ACC112 (cell line): ENCODE data around the gene AP1S2.

Experiments used
- H2AFZ ChIP-seq: fragments of 200-600 bp; sonication (generic); one replicate; pipeline ENCODE4 v1.6.0; 2017; ENCODE audit warnings: antibody characterized with exemption, low read length; ENCODE audit not compliant: unreplicated experiment
- H3K27ac ChIP-seq: fragments of 200-600 bp; sonication (generic); 2 replicates; pipeline ENCODE4 v1.5.1; 2014; ENCODE audit warnings: low read depth, mild to moderate bottlenecking, antibody characterized with exemption, low read length, moderate library complexity
- H3K27me3 ChIP-seq: fragments of 200-600 bp; sonication (generic); 2 replicates; pipeline ENCODE4 v1.6.1; 2014; ENCODE audit warnings: mild to moderate bottlenecking, antibody characterized with exemption, low read length, moderate library complexity, mixed read lengths; ENCODE audit not compliant: insufficient read depth
- H3K36me3 ChIP-seq: fragments of 200-600 bp; sonication (generic); 2 replicates; pipeline ENCODE4 v1.6.1; 2016; ENCODE audit warnings: mild to moderate bottlenecking, antibody characterized with exemption, low read length, moderate library complexity, mixed read lengths; ENCODE audit not compliant: insufficient read depth
- H3K4me1 ChIP-seq: fragments of 200-600 bp; sonication (generic); one replicate; pipeline ENCODE4 v1.6.1; 2016; ENCODE audit warnings: low read length, mixed read lengths; ENCODE audit not compliant: insufficient read depth, unreplicated experiment, control insufficient read depth
- H3K4me3 ChIP-seq: fragments of 200-600 bp; sonication (generic); 2 replicates; pipeline ENCODE4 v1.5.1; 2014; ENCODE audit warnings: mild to moderate bottlenecking, low read depth, low read length
- H3K79me2 ChIP-seq: fragments of 200-600 bp; sonication (generic); one replicate; pipeline ENCODE4 v1.6.0; 2016; ENCODE audit warnings: low read length; ENCODE audit not compliant: control insufficient read depth, unreplicated experiment, insufficient read depth

AP1S2 gene

DNA sequence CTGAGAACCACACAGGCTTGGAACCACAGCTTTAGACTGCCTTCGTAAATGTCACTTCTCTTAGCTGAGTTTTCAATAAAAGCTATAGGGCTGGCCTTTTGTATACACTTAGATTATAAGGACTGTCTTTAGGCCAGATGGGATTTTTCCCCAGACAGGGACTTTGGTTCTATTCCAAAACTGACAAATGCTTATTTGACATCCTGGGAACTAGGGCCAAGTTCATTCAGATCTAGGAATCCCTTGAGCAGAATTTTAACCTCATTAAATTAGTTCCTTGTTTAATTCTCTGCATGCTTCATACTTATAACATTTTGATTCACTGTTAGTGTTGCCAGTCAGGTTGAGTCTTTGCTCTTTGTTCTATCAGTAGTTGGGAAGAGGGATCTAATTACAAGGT, 41.2 kb downstream of the AP1S2 start:
- H3K79me2 ChIP-seq, result peaks cover 2% of the 10 kb centered on the region
- H3K36me3 ChIP-seq, result peaks cover 19% of the 10 kb centered on the region
- no peak overlapping the region for H3K4me3 ChIP-seq
- no peaks in the 10 kb centered on the region for H3K4me1 ChIP-seq
- no peaks in the 10 kb centered on the region for H3K27me3 ChIP-seq
- H2AFZ ChIP-seq, result no peak overlapping the region
- H3K27ac ChIP-seq, result no peak overlapping the region

DNA sequence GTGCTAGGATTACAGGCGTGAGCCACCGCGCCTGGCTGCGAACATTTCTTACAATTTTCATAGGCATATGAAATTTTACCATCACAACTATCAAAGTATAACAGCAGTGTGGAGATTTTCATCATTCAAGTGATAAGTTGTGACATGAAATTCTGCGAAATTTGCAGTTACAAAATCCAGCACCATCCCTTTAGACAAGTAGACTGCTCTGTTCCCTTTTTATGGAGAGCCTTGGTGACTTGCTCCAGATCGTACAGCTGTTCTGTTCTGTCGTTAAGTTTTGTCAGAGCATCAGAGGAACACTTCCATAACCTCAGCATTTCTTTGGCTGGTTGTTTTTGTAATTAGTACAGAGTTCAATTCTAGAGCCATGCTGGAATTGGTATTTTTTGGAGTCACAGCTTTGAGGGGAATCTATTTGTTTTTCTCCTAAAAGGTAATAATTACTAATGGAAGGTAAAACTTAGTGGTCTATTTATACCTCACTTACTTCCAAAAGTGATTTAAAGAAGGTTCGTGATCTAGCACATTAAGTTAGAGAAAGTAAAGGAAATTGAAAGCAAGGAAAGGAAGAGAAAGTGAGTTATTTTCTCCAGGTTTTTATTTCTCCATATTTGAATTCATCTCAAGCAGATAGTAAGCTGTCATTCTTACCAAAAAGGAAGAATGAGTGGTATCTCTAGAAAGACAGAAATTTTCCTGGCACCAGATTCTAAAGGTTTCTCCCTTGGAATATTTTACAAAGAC, 42.2 kb downstream of the AP1S2 start:
- Histone ChIP-seq H3K36me3 (peaks cover 19% of the 10 kb centered on the region), H3K27me3 (no peaks in the 10 kb centered on the region)

DNA sequence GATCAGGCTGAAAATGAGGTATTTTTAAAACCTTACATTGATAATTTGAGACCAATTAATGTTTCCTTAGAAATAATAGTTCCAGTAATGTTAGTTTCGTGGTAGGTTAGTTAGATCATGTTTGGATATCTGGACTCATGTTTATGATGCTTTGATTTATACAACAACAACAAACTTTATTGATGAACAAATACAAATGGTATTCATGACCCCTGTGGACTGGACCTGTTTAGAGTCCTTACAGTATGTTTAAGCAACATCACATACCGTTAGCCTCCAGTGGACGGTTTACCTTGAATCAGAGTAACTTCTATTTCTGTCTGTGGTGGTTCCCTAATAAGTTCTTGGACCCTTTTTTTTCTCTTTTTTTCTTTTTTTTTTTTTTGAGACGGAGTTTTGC, 46.4 kb downstream of the AP1S2 start:
- H3K36me3 ChIP-seq, result peaks cover 19% of the 10 kb centered on the region
- no peak overlapping the region for H3K27ac ChIP-seq
- no peak overlapping the region for H2AFZ ChIP-seq
- peaks cover under 1% of the 10 kb centered on the region for H3K79me2 ChIP-seq
- no peaks in the 10 kb centered on the region for H3K4me1 ChIP-seq
- no peaks in the 10 kb centered on the region for H3K27me3 ChIP-seq
- H3K4me3 ChIP-seq, result no peak overlapping the region

More for the DNA sequence above, 42.2 kb downstream of the AP1S2 start:
- Histone ChIP-seq H3K4me1 (no peaks in the 10 kb centered on the region), H3K27ac (no peak overlapping the region), H3K4me3 (no peak overlapping the region), H3K79me2 (peaks cover 2% of the 10 kb centered on the region), H2AFZ (no peak overlapping the region)

DNA sequence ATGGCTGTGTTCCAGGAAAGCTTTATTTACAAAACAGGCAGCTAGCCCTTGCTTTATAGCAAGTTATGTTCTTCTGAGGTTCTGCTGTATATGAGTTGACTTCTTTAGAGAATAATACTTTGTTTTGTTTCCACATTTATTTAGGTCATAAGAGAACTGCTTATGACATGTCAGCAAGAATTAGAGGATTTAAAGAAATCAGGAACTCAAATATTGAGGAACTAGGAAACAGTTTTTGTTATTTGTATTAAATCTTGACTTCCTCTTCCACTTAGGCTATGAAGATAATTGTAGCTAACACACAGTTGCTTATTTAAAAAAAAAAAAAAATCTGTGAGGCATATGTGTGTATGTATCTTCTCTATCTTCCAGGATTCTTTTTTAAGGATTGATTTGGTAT, 50.0 kb downstream of the AP1S2 start:
- Histone ChIP-seq H3K79me2 (no peaks in the 10 kb centered on the region), H3K27ac (no peak overlapping the region), H2AFZ (no peak overlapping the region), H3K4me3 (no peak overlapping the region), H3K27me3 (no peaks in the 10 kb centered on the region), H3K36me3 (peaks cover 12% of the 10 kb centered on the region), H3K4me1 (no peaks in the 10 kb centered on the region)

DNA sequence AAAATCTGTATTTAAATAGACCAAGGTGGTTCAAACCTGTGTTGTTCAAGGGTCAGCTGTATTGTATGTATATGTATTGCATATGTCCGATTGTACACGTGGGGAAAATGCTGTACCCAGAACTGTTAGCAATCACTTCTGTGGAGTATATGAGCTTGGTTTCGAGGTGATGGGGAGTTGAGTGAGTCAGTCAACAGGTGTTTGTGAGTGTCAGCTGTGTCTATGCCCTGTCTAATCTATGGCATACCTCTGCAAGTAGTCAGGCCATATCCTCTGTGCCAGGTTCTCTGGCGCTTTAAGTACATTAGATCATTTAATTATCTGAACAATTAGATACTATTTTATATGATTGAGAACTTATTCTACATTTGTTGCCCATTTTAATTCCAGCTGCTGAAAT, 56.9 kb downstream of the AP1S2 start:
- Histone ChIP-seq H3K79me2 (peaks cover 19% of the 10 kb centered on the region), H3K4me3 (no peak overlapping the region), H3K27me3 (no peaks in the 10 kb centered on the region), H3K36me3 (peaks cover 2% of the 10 kb centered on the region; the same call in 1 of the 2 replicates), H2AFZ (no peak overlapping the region), H3K4me1 (peaks cover 2% of the 10 kb centered on the region), H3K27ac (no peak overlapping the region)

DNA sequence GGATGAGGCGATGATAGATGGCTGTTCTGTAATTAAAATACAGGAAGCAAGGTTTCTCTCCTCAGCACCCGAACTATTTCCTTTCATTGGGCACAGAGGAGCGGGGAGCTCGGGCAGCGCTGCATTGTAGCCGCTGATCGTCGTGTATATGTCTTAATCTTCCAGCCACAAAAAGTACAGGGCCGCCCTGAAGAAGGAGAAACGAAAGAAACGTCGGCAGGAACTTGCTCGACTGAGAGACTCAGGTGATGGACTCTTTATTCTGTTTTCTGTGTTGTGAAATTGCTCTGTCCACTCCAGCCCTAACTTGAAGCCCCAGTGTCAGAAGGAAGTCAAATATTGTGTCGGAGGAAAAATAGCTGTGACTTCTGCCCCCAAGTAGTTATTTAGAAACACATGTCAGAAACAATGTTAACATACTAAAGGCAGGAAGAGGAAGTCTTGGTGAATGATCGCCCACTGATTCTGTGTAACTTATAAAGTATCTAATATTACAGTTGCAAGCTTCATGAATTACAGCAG, 63.8 kb downstream of the AP1S2 start:
- H3K4me1 ChIP-seq, result peaks cover 4% of the 10 kb centered on the region
- H3K4me3 ChIP-seq, result peak overlapping the region; percentile 93
- H3K27ac ChIP-seq, result peak overlapping the region; percentile 65
- H3K27me3 ChIP-seq, result no peaks in the 10 kb centered on the region
- H3K79me2 ChIP-seq, result peaks cover 24% of the 10 kb centered on the region
- peak overlapping the region; percentile 100 for H2AFZ ChIP-seq
- H3K36me3 ChIP-seq, result peaks cover 6% of the 10 kb centered on the region

DNA sequence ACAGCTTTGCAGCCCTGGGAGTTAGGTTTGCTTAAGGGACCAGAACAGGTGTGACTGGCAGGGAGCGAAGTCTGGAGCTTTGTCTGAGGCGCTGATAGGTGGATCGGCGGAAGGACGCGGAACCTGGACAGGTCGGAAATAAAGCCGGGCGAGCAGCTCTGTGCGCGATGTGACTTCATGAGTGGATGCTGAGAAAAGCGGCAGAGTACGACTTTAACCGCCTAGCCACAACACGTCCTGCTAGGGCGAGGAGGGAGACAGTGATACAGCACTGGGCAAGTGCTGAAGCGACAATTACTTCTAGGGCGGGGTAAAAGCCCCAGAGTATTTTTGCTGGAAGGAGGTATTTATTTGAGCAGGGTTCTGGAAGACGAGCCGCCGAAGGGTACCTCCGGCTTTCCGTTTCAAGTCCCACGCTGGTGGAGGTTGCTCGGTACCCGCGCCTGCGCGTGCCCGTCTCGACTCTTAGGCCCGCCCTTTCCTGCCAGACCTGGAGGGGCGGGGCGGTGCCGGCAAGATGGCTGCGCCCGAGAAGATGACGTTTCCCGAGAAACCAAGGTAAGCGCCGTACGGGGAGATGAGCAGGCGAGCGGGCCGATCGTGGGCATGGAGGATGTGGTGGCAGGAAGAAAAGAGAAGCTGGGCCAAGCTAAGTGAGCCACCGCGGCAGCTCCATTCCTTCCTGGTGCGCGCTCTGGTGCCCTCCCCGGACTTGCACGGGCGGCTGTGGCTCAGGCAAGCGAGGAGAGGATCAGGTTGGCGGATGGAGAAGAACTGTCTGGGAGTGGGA, 64.4 kb downstream of the AP1S2 start, which contains the start of gene ZRSR2:
Gene ZRSR2, plus strand, starts transcription at position 506 of the 790 bp plus-strand sequence. Its CDS starts 12 bp downstream, at position 518.
- H2AFZ ChIP-seq, result peak within 1 kb of the TSS; percentile 100
- H3K4me1 ChIP-seq, result peaks cover 4% of the 10 kb centered on the region
- H3K36me3 ChIP-seq, result peaks cover 6% of the 10 kb centered on the region
- peak within 1 kb of the TSS; percentile 93 for H3K4me3 ChIP-seq
- no peaks in the 10 kb centered on the region for H3K27me3 ChIP-seq
- peaks cover 19% of the 10 kb centered on the region for H3K79me2 ChIP-seq
- H3K27ac ChIP-seq, result peak within 1 kb of the TSS; percentile 65

DNA sequence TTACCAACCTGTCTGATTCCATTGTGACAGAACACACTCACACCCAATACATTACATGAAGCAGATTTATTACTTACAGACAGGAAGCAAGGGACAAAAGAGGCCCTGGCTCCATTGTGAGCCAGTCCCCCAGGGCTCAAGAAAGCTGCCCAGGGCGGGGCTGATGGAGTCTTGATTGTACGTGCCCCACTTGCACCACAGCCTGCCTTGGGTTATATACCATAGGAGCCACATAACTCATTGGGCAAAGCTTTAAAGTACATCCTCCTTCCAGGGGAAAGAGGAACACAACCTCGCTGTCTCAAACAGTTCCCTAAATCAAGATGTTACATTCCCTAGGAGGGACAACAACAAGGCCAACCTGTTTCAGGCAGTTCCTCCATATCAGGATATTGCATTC, 67.7 kb downstream of the AP1S2 start:
- Histone ChIP-seq H3K79me2 (peaks cover 6% of the 10 kb centered on the region), H3K36me3 (no peaks in the 10 kb centered on the region; the same call in 1 of the 2 replicates), H3K4me3 (no peak overlapping the region), H3K4me1 (no peaks in the 10 kb centered on the region), H3K27me3 (no peaks in the 10 kb centered on the region), H3K27ac (no peak overlapping the region), H2AFZ (no peak overlapping the region)

DNA sequence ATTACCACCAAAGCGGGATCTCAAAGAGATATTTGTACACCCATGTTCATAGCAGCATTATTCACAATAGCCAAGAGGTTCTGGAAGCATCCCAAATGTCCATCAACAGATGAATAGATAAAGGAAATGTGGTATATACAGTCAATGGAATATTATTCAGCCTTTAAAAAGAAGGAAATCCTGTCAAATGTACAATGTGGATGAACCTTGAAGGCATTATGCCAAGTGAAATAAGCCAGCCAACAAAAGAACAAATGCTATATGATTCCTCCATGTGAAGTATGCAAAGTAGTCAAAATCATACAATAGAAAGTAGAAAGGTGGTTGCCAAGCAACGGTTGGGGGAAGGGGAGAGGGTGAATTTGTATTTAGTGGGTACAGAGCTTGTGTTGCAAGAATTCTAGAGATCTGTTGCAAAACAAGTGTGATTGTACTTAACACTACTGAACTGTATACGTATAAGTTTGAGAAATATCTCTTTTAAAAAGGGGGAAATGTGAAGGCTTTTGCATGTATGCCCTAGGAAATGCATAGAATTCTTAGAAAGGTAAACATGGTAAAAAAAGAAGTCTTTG, 69.3 kb downstream of the AP1S2 start:
- H3K4me1 ChIP-seq, result no peaks in the 10 kb centered on the region
- H3K79me2 ChIP-seq, result no peaks in the 10 kb centered on the region
- H2AFZ ChIP-seq, result no peak overlapping the region
- H3K36me3 ChIP-seq, result no peaks in the 10 kb centered on the region; the same call in 1 of the 2 replicates
- no peaks in the 10 kb centered on the region for H3K27me3 ChIP-seq
- H3K27ac ChIP-seq, result no peak overlapping the region
- no peak overlapping the region for H3K4me3 ChIP-seq

DNA sequence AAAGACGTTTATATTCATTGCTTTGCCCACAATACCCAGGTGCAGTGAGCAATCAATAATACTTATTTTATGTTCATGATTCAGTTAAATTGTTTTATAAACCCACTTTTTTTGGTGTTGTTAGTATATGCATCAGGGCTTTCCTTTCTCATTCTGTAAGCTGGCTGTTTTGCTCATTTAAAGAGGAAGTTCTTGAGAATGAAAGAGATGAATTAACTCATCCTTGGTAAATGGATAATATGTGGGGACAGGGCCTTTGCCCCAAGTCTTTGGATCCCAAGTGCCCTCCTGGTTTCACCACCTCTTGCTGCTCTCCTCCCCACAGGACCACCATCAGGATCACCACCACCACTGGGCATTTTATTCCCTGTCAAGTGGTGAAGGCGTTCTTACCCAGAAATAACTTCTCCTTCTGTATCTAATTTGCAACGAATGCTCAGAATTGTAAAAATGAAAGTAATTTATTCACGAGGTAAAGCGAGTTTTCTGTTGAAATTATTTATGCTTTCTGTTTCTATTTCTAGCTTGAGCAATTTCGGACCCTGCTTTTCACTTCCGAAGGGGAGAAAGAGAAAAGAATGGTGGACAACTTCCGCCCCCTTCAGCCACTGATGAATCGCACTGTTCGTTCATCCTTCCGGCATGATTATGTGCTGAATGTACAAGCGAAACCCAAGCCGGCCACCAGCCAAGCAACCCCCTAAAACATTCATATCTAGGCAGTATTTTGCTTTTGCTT, 72.5 kb downstream of the AP1S2 start:
- Histone ChIP-seq H3K4me3 (no peak overlapping the region), H3K79me2 (no peaks in the 10 kb centered on the region), H3K27me3 (no peaks in the 10 kb centered on the region), H3K36me3 (no peaks in the 10 kb centered on the region; the same call in 1 of the 2 replicates), H3K4me1 (no peaks in the 10 kb centered on the region), H3K27ac (no peak overlapping the region), H2AFZ (no peak overlapping the region)
